ENCODE results near the gene HSD17B12.
"Not testable (repeated sequence)": the region's sequence is repeated elsewhere in the genome, so short reads cannot be mapped to it uniquely, and the experiment has no call there.

Gene HSD17B12

DNA sequence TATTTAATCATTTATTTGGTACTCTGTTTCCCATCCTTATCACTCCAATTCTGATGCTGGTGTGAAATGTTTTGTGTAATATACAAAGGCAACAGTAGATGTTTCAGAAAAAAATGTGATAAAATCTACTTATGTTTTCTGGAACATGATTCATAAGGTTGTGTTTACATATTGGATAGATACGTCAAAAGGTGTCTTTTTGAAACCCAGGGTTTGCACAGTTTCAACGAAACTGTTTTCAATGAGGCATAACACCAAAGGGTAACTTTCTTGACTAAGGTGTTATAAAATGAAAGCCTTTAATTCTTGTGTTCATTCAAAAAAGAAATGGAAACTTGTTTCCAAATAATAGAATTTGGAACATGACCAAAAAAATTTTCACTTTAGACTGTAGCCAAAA is 33.8 kb upstream of the HSD17B12 start:
- H3K4me2 ChIP-seq: no peak overlapping the region
- no peak overlapping the region for H3K9ac ChIP-seq
- no peak for TF ChIP-seq Cebpa-rat (IDR thresholded peaks at IDR 0.05)
- no peak overlapping the region for H3K4me3 ChIP-seq
- H4K20me1 ChIP-seq: no peaks in the 10 kb centered on the region
- H3K9me3 ChIP-seq (replicated peaks in 1 of 11): no peaks in the 10 kb centered on the region
- no peak overlapping the region for H3K27ac ChIP-seq
- H3K27me3 ChIP-seq: no peaks in the 10 kb centered on the region
- peaks cover 8 to 19% (median 14%) of the 10 kb centered on the region in 10 experiments for H3K4me1 ChIP-seq
- H3K36me3 ChIP-seq: peaks cover 0 to 13% (median 5%) of the 10 kb centered on the region in 11 experiments; a peak in 9 of 22 replicates

DNA sequence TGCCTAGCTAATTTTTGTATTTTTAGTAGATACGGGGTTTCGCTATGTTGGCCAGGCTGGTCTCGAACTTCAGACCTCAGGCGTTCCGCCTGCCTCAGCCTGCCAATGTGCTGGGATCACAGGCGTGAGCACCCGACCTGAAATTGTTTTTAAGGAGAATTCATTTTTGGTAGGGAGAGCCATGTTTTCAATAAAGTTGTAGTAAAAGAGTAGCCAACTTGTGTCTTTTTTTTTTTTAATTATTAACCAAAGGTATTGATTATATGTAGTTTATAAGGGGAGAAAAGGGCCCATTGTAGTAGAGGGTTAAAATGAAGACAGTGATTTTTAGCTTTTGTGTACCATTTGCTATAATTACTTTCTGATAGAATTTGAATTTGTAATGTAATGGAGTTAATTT is 31.6 kb upstream of the HSD17B12 start:
- Histone ChIP-seq H3K27ac (no peak overlapping the region), H3K4me3 (no peak overlapping the region)

DNA sequence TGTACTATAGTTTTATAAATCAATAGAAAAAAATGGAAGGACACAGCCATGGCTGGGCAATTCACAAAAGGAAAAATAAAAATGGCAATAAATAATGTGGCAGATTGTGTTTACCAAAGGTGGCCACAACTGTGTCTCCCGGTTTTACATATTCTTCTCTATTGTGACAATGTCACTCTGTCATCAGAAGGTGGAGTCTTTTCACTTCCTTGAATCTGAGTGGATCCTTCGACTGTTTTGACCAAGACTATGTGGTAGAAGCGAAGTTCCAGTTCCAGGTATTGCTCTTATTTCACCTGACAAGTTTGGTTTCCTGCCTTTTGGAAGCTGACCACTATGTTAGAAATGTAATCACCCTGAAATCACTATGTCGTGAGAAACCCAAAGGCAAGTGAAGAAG is 31.0 kb upstream of the HSD17B12 start:
- peaks cover 8 to 16% (median 12%) of the 10 kb centered on the region in 10 experiments for H3K4me1 ChIP-seq
- no peaks in the 10 kb centered on the region for H3K27me3 ChIP-seq

More for the DNA sequence above, 31.6 kb upstream of the HSD17B12 start:
- Histone ChIP-seq H4K20me1 (no peaks in the 10 kb centered on the region), H3K4me2 (no peak overlapping the region), H3K4me1 (peaks cover 8 to 16% (median 12%) of the 10 kb centered on the region in 10 experiments), H3K36me3 (peaks cover 0 to 13% (median 5%) of the 10 kb centered on the region in 11 experiments; a peak in 9 of 22 replicates), H3K9ac (no peak overlapping the region), H3K27me3 (no peaks in the 10 kb centered on the region), H3K9me3 (replicated peaks in 1 of 11) (no peaks in the 10 kb centered on the region)
- no peak for TF ChIP-seq Cebpa-rat (IDR thresholded peaks at IDR 0.05)

DNA sequence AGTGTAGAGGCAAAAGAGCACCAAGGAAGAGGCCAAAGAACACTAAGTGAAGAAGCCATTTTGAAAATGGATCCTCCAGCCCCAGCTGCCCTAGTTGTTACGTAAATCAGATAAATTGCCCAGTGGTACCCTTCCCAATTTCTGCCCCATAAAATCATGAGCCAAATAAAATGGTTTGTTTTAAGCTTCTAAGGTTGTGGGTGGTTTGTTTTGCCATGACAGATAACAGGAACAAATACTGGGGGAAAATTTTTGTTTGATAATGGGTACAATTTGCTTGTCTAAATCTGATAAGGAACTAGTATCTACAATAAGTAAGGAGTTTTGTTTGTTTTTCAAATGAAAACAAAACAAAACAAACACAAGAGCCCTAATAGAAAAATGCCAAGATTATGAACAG is 30.6 kb upstream of the HSD17B12 start:
- TF ChIP-seq Cebpa-rat (IDR thresholded peaks at IDR 0.05): no peak
- Histone ChIP-seq H4K20me1 (no peaks in the 10 kb centered on the region), H3K4me2 (no peak overlapping the region), H3K36me3 (peaks cover 0 to 13% (median 5%) of the 10 kb centered on the region in 11 experiments; a peak in 9 of 22 replicates), H3K9me3 (replicated peaks in 1 of 11) (no peaks in the 10 kb centered on the region), H3K4me3 (no peak overlapping the region), H3K27ac (no peak overlapping the region), H3K4me1 (peaks cover 5 to 13% (median 9%) of the 10 kb centered on the region in 10 experiments), H3K27me3 (no peaks in the 10 kb centered on the region), H3K9ac (no peak overlapping the region)

More for the DNA sequence above, 31.0 kb upstream of the HSD17B12 start:
- no peak overlapping the region for H3K4me3 ChIP-seq
- H3K9me3 ChIP-seq (replicated peaks in 1 of 11): no peaks in the 10 kb centered on the region
- no peak overlapping the region for H3K4me2 ChIP-seq
- no peak overlapping the region for H3K9ac ChIP-seq
- H3K36me3 ChIP-seq: peaks cover 0 to 13% (median 5%) of the 10 kb centered on the region in 11 experiments; a peak in 9 of 22 replicates
- no peak overlapping the region for H3K27ac ChIP-seq
- no peak for TF ChIP-seq Cebpa-rat (IDR thresholded peaks at IDR 0.05)
- H4K20me1 ChIP-seq: no peaks in the 10 kb centered on the region

DNA sequence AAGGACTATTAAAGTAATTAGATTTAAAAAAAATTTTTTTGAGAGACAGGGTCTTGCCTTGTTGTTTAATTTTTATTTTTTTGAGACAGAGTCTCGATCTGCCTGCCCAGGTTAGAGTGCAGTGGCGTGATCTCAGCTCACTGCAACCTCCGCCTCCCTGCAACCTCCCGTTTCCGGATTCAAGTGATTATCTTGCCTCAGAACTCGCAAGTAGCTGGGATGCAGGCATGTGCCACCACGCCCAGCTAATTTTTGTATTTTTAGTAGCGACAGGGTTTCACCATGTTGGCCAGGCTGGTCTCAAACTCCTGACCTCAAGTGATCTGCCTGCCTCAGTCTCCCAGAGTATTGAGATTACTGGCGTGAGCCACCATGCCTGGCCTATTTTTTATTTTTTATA is 17.5 kb upstream of the HSD17B12 start:
- not testable (repeated sequence) for H3K9ac ChIP-seq; H3K36me3 ChIP-seq; H3K4me2 ChIP-seq; H3K4me1 ChIP-seq; H3K27ac ChIP-seq; H3K9me3 ChIP-seq (replicated peaks in 1 of 11); H4K20me1 ChIP-seq; H3K4me3 ChIP-seq; H3K27me3 ChIP-seq

DNA sequence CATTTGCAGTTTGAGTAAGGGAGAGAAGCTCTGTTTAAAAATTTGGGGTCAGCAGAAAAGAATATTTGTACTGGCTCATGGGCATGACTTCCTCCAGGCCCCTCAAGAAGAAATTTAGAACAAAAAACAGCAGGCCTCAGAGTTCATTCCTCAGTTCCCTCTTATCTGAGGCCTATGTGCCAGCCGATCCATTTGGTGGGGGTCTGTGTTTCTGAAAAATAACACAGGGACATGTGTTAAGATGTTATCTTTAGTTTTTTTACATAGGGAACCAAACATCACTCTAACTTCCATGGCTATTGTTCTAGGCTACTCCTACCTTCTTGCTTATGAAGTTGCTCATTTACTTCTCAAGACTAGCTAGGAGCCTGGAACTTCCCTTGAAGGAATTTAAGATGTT is 16.2 kb upstream of the HSD17B12 start:
- Histone ChIP-seq H3K27ac (no peak overlapping the region), H3K4me2 (no peak overlapping the region), H3K4me3 (no peak overlapping the region), H3K9ac (no peak overlapping the region), H3K9me3 (replicated peaks in 1 of 11) (no peaks in the 10 kb centered on the region), H3K36me3 (no peaks in the 10 kb centered on the region), H4K20me1 (no peaks in the 10 kb centered on the region), H3K27me3 (no peaks in the 10 kb centered on the region), H3K4me1 (no peaks in the 10 kb centered on the region)
- TF ChIP-seq Cebpa-rat (IDR thresholded peaks at IDR 0.05): no peak

DNA sequence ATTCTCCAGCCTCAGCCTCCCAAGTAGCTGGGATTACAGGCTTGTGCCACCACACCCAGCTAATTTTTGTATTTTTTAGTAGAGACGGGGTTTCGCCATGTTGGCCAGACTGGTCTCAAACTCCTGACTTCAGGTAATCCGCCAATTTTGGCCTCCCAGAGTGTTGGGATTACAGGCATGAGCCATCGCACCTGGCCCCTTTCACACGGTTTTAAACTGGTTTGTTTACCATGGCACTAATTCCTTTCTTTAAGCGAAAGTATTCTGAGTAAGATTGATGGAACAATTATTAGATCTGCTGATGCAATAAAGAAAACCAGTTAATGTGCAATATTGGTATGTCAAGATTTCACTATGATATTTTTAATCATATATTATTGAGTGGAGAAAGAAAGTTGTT is 9.3 kb upstream of the HSD17B12 start:
- H3K4me3 ChIP-seq; H3K9me3 ChIP-seq (replicated peaks in 1 of 11); H3K4me2 ChIP-seq; H3K27ac ChIP-seq; H3K4me1 ChIP-seq; H3K9ac ChIP-seq; H3K27me3 ChIP-seq; H4K20me1 ChIP-seq; H3K36me3 ChIP-seq: not testable (repeated sequence)

DNA sequence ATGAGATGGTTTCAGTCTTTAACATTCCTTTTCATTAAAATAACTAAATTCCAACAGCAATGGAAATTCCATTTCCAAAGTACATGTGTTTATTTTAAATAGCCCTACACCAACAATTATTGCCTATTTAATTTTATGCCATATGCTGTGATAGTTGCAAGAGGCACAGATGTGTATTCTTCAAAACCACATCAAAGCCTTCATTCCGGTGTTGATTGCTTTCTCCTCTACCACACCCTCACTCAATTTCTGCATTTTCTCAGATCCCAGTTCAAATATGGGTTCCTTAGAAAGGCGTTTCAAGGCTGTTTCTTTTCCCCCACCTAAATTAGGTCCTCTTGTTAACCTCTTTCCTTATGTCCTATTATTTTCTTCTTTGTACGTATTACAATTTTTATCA is 6.0 kb upstream of the HSD17B12 start:
- Histone ChIP-seq H4K20me1 (no peaks in the 10 kb centered on the region), H3K27me3 (no peaks in the 10 kb centered on the region), H3K36me3 (no peaks in the 10 kb centered on the region), H3K9ac (no peak overlapping the region), H3K4me1 (0 out of 20 replicates have a peak, but pooled peaks cover 0 to 6% (median 0%) of the 10 kb centered on the region in 10 experiments), H3K4me2 (no peak overlapping the region), H3K4me3 (no peak overlapping the region), H3K27ac (no peak overlapping the region), H3K9me3 (replicated peaks in 1 of 11) (peaks cover 0 to 10% (median 0%) of the 10 kb centered on the region in 11 experiments; a peak in 2 of 22 replicates)
- no peak for TF ChIP-seq Cebpa-rat (IDR thresholded peaks at IDR 0.05)

DNA sequence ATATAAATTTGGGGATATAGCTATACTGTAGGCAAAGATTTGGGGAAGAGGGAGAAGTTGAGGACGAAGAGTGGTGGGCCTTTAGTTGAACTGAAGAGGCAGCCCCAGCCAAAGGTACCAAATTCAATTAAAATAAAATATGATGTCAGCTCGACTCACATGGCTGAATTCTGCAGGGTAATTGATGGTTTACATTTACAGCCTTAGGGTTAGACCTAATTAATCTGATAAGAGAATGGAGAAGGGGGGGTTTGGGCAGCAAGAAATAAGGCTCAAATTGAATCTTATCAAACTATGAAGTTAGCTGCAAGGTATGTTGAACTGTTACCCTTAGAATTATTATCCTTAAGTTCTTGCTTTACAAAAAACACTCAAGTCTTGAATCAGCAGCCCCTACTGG is 3.6 kb upstream of the HSD17B12 start:
- TF ChIP-seq Cebpa-rat (IDR thresholded peaks at IDR 0.05): no peak
- H3K36me3 ChIP-seq: no peaks in the 10 kb centered on the region
- no peaks in the 10 kb centered on the region for H3K27me3 ChIP-seq

DNA sequence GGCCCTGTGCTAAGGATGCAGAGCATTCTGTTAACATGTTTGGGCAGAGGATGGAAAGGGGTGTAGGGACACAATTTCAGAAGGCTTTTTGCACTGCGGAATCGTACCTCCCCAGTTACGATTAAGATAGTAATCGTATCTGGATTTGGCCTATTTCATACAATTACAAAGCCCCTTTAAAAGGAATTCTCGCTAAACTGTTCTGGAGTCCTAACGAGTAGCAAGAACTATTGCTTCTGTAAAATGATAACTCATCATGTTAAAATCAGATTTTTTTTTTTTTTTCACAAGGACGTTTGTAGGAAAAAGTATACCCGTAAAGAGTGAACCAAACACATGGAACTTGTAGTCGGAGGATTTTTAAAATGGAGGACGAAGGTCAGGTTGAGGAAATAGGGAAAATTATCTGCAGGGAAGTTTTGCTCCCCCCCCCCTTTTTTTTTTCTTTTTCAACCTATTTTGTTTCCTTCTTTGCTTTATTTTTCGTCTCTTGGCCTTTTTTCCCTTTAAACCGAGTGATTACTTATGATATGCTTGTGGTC is 934 bp downstream of the HSD17B12 start:
- Histone ChIP-seq H3K27ac (peak overlapping the region; percentile 84 to 98 (median 96)), H3K9me3 (replicated peaks in 1 of 11) (peaks cover 0 to 30% (median 8%) of the 10 kb centered on the region in 11 experiments; a peak in 8 of 22 replicates), H3K4me2 (peak overlapping the region; percentile 70 to 96 (median 86)), H3K27me3 (no peaks in the 10 kb centered on the region), H4K20me1 (peaks cover 0 to 11% (median 0%) of the 10 kb centered on the region in 11 experiments; a peak in 2 of 22 replicates), H3K36me3 (peaks cover 13 to 41% (median 36%) of the 10 kb centered on the region in 11 experiments; a peak in 21 of 22 replicates), H3K4me1 (peaks cover 15 to 48% (median 28%) of the 10 kb centered on the region in 10 experiments), H3K4me3 (peak overlapping the region; percentile 71 to 93 (median 88)), H3K9ac (peak overlapping the region; percentile 92 to 98 (median 97))
- TF ChIP-seq Cebpa-rat (IDR thresholded peaks at IDR 0.05): no peak

More for the DNA sequence above, 3.6 kb upstream of the HSD17B12 start:
- peaks cover 0 to 11% (median 0%) of the 10 kb centered on the region in 11 experiments; a peak in 2 of 22 replicates for H3K9me3 ChIP-seq (replicated peaks in 1 of 11)
- no peak overlapping the region for H3K27ac ChIP-seq
- no peak overlapping the region for H3K9ac ChIP-seq
- peaks cover 0 to 9% (median 3%) of the 10 kb centered on the region in 10 experiments; a peak in 10 of 20 replicates for H3K4me1 ChIP-seq
- H4K20me1 ChIP-seq: no peaks in the 10 kb centered on the region
- H3K4me3 ChIP-seq: no peak overlapping the region
- H3K4me2 ChIP-seq: no peak overlapping the region

DNA sequence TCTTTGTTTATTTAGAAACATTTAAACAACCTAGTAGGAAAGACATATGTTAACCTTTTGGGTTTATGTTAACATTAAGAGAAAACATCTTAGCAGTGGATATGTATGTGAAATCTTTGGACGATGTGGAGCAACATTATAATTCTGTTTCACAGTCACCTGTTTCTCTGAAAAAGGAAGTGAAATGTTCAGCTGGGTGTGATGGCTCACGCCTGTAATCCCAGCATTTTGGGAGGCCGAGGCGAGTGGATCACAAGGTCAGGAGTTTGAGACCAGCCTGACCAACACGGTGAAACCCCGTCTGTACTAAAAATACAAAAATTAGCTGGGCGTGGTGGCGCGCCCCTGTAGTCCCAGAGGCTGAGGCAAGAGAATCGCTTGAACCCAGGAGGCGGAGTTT is 1.5 kb downstream of the HSD17B12 start:
- Histone ChIP-seq H3K36me3 (peaks cover 13 to 47% (median 38%) of the 10 kb centered on the region in 11 experiments; a peak in 21 of 22 replicates), H3K9ac (peak overlapping the region; percentile 92 to 98 (median 97)), H4K20me1 (peaks cover 0 to 16% (median under 1%) of the 10 kb centered on the region in 11 experiments; a peak in 8 of 22 replicates), H3K4me2 (peak overlapping the region; percentile 70 to 96 (median 86)), H3K27ac (peak overlapping the region; percentile 84 to 98 (median 96)), H3K9me3 (replicated peaks in 1 of 11) (peaks cover 0 to 34% (median 8%) of the 10 kb centered on the region in 11 experiments; a peak in 9 of 22 replicates), H3K4me1 (peaks cover 16 to 54% (median 32%) of the 10 kb centered on the region in 10 experiments), H3K4me3 (peak overlapping the region; percentile 71 to 93 (median 88))
- H3K27me3 ChIP-seq: not testable (repeated sequence)
